ENCODE measurements around the gene DUSP8.

The DUSP8 gene

GRCh38 chr11:1554981-1555712, 16.9 kb downstream of the DUSP8 start:
- in situ Hi-C loops (cut with MboI; ENCODE audit: low sequenced_read_pairs), result no loop called here

GRCh38 chr11:1553808-1554594, 18.1 kb downstream of the DUSP8 start:
- in situ Hi-C loops (cut with MboI; ENCODE audit: low sequenced_read_pairs), result no loop called here

- in situ Hi-C loops (cut with MboI; ENCODE audit: low sequenced_read_pairs), result no loop called here
Measured at GRCh38 chr11:1549338-1550330, 22.4 kb downstream of the DUSP8 start.

- in situ Hi-C loops (cut with MboI; ENCODE audit: low sequenced_read_pairs), result no loop called here
Measured at GRCh38 chr11:1548221-1549070, 23.6 kb downstream of the DUSP8 start.

- in situ Hi-C loops (cut with MboI; ENCODE audit: low sequenced_read_pairs), result no loop called here
Measured at GRCh38 chr11:1547467-1548098, 24.5 kb downstream of the DUSP8 start.

GRCh38 chr11:1546536-1547466, 25.3 kb downstream of the DUSP8 start:
- in situ Hi-C loops (cut with MboI; ENCODE audit: low sequenced_read_pairs), result no loop called here

GRCh38 chr11:1546077-1546535, 26.0 kb downstream of the DUSP8 start:
- in situ Hi-C loops (cut with MboI; ENCODE audit: low sequenced_read_pairs), result no loop called here

GRCh38 chr11:1545432-1545831, 26.6 kb downstream of the DUSP8 start:
- in situ Hi-C loops (cut with MboI; ENCODE audit: low sequenced_read_pairs), result no loop called here

GRCh38 chr11:1544536-1544935, 27.5 kb downstream of the DUSP8 start:
- in situ Hi-C loops (cut with MboI; ENCODE audit: low sequenced_read_pairs), result no loop called here

- in situ Hi-C loops (cut with MboI; ENCODE audit: low sequenced_read_pairs), result no loop called here
Measured at GRCh38 chr11:1543606-1544263, 28.3 kb downstream of the DUSP8 start.

GRCh38 chr11:1542267-1542666, 29.8 kb downstream of the DUSP8 start:
- in situ Hi-C loops (cut with MboI; ENCODE audit: low sequenced_read_pairs), result no loop called here

GRCh38 chr11:1541474-1542204, 30.4 kb downstream of the DUSP8 start:
- in situ Hi-C loops (cut with MboI; ENCODE audit: low sequenced_read_pairs), result no loop called here

- in situ Hi-C loops (cut with MboI; ENCODE audit: low sequenced_read_pairs), result no loop called here
Measured at GRCh38 chr11:1540074-1540473, 32.0 kb downstream of the DUSP8 start.

GRCh38 chr11:1538153-1538552, 33.9 kb downstream of the DUSP8 start:
- in situ Hi-C loops (cut with MboI; ENCODE audit: low sequenced_read_pairs), result no loop called here

GRCh38 chr11:1536065-1536843, 35.8 kb downstream of the DUSP8 start:
- in situ Hi-C loops (cut with MboI; ENCODE audit: low sequenced_read_pairs), result no loop called here

- in situ Hi-C loops (cut with MboI; ENCODE audit: low sequenced_read_pairs), result no loop called here
Measured at GRCh38 chr11:1534682-1535081, 37.4 kb downstream of the DUSP8 start.

- in situ Hi-C loops (cut with MboI; ENCODE audit: low sequenced_read_pairs), result no loop called here
Measured at GRCh38 chr11:1534171-1534570, 37.9 kb downstream of the DUSP8 start.

All from HL-60/S4 treated with retinoic acid at 250 ng/mL for 4 days and 3 days (cell line).